Heart left ventricle (tissue), 13 donors: Measurements from ENCODE around the gene FCER1G.

ENCODE experiments used
- CTCF ChIP-seq, 12 donors: fragments of 200-600 bp; sonication (generic) in 4 of 12; IDR thresholded peaks; one replicate each; pipeline versions ENCODE4 v1.5.0 to v1.8.0; 2018 to 2022; ENCODE audit warnings: antibody characterized with exemption in 12 of 12, mild to moderate bottlenecking in 5 of 12
- POLR2A ChIP-seq, 2 donors: fragments of 450-650 bp; IDR thresholded peaks; one replicate each; pipeline ENCODE4 v1.6.1; 2017; ENCODE audit warnings: antibody characterized with exemption in 2 of 2, mild to moderate bottlenecking in 2 of 2, moderate library complexity in 2 of 2
- donor health status: ischemic (EF 13 %, LVEDD 7.1; RV severe dilation, severe dysfunction).
- donor health status: DM: no; HTN: yes; CAD: no.
- donor health status: DM: no; HTN: no; CAD: no.
- donor health status: ischemic (EF 25% LVEDD 6.9; RV normal size, moderate dysfunction).
- donor health status: ischemic (EF 25% LVEDD 5.7; RV mildly dilated, moderate dysfunction).
- donor health status: ischemic (EF 35%, LVEDD 5.7; RV mildly dilated, moderate dysfunction).
- donor health status: nonischemic (EF 11% LVEDD 7.7; RV severe dilation, severe dysfunction).
- donor health status: DM: yes; HTN: yes; CAD: no.
- donor health status: PGD.
- donor health status: ischemic (EF 29% LVEDD 5.4; RV normal size, mild dysfunction).
- donor health status: nonischemic (EF 23%, LVEDD 6.1; RV moderate dilation, normal function).

- no peak for TF ChIP-seq CTCF (IDR thresholded peaks at IDR 0.05)
- TF ChIP-seq POLR2A (IDR thresholded peaks at IDR 0.05): no peak
These were observed 39.2 kb upstream of the FCER1G start for GRCh38 chr1:161175771-161176453.
